H1 (cell line): ENCODE data around the gene TIFAB. TPM values are rescaled to one million over a fixed set of nuclear protein-coding genes. Genes with fewer than 3 reads are reported as not detected.

Experiments used
- ASH2L ChIP-seq: fragments of 200-600, 300-600 bp; sonication (generic); IDR thresholded peaks from one replicate; pipeline ENCODE4 v1.7.1; 2017; ENCODE audit warnings: low read length
- CHD2 ChIP-seq: IDR thresholded peaks from 2 replicates; pipeline ENCODE4 v1.6.1; 2012; ENCODE audit warnings: low read length, improper control_type of control experiment
- RFX5 ChIP-seq: IDR thresholded peaks from 2 replicates; pipeline ENCODE4 v1.6.1; 2011; ENCODE audit warnings: low read depth, low read length, improper control_type of control experiment, borderline replicate concordance
- SIX5 ChIP-seq: IDR thresholded peaks from 2 replicates; pipeline ENCODE4 v1.6.1; 2011; ENCODE audit warnings: mild to moderate bottlenecking, low read depth, low read length
- TAF1 ChIP-seq: IDR thresholded peaks from 2 replicates; pipeline ENCODE4 v1.6.1; 2011; ENCODE audit warnings: mild to moderate bottlenecking, low read depth, low read length
- TAF7 ChIP-seq: optimal IDR thresholded peaks from 2 replicates; pipeline ENCODE3; 2011; ENCODE audit warnings: low read depth, mild to moderate bottlenecking, inconsistent platforms, low read length, moderate library complexity, borderline replicate concordance
- polyA plus RNA-seq, 7 experiments: library from polyadenylated mRNA; depleted of rRNA in 3 of 7; stranded (reverse) in 5 of 7; unstranded in 2 of 7; fragments of >200 nt in 5 of 7; fragments of 200-250 nt in 2 of 7; gene quantifications; 1 replicate in 5 of 7; 2 replicates in 1 of 7; 4 replicates in 1 of 7; pipeline versions ENCODE4 v1.2.1 to v1.2.3, GENCODE V29; 2011 to 2013; ENCODE audit warnings: missing spikeins in 2 of 7, mixed read lengths in 2 of 7
- total RNA-seq: library from RNA; stranded (reverse); fragmentation: NEBNext Ultra II Directional; extraction: Animal tissue kit (Norgen Biotek cat#: 25700); gene quantifications from 2 replicates; pipeline ENCODE4 v1.2.1, GENCODE V29; 2021
- TF ChIP-seq, protein P1 (sequence below): IDR thresholded peaks from 2 replicates; pipeline ENCODE4 v1.6.1; 2012; ENCODE audit warnings: inconsistent platforms

Gene TIFAB
- total and polyA plus RNA-seq, 2 of the 8 experiments (the other 6 are each of a cell fraction or from before 2014, with no cell fraction given): not detected

DNA sequence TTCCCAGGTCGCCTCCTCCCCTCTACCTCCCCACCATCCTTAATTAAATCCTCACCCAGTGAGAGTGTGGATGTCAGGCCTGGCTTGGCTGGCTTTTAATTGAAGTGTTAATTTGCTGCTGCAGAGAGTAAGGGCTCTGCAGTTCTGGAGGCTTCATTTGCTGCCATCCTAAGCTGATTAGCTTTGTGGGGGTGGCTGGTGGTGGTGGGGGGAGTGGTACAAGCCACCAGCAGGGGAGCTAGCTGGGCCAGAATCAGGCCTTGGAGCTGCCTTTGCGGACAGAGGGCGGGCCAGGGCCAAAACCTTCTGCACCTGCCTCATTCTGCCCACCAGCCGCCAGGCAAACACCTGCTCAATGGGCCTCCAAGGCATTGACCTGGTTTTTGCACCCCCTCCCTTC, 26.8 kb upstream of the TIFAB start (continued):
- TF ChIP-seq, protein P1, sequence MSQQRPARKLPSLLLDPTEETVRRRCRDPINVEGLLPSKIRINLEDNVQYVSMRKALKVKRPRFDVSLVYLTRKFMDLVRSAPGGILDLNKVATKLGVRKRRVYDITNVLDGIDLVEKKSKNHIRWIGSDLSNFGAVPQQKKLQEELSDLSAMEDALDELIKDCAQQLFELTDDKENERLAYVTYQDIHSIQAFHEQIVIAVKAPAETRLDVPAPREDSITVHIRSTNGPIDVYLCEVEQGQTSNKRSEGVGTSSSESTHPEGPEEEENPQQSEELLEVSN: no peak
- TF ChIP-seq TAF7 (no peak), CHD2 (no peak), RFX5 (no peak), SIX5 (no peak), TAF1 (no peak), ASH2L (no peak)
